Heart right ventricle (tissue), 16 donors: ENCODE results near the gene ZRANB1. TPM values are rescaled to one million over a fixed set of nuclear protein-coding genes. Genes with fewer than 3 reads are reported as not detected.

Experiments
- ATAC-seq, 8 donors: fragments of 200-7000 bp; cut with Tn5 transposase; one replicate each; pipeline ENCODE4 v1.9.1; 2020; ENCODE audit warnings: mild to moderate bottlenecking in 8 of 8, moderate library complexity in 8 of 8, moderate number of reproducible peaks in 1 of 8
- DNase-seq, 2 donors: peaks; one replicate each; pipeline ENCODE4 v3.0.0-alpha.2; 2020
- H3K27ac ChIP-seq, 10 donors: fragments of 200-600 bp; sonication (generic) in 2 of 10; one replicate each; pipeline versions ENCODE4 v1.5.0 to v1.8.0; 2020 to 2022; ENCODE audit warnings: mild to moderate bottlenecking in 3 of 10
- H3K27me3 ChIP-seq, 7 donors: fragments of 200-600 bp; one replicate each; pipeline ENCODE4 v1.8.0; 2021 to 2022; ENCODE audit warnings: mild to moderate bottlenecking in 2 of 7
- H3K36me3 ChIP-seq, 9 donors: fragments of 200-600 bp; sonication (generic) in 1 of 9; one replicate each; pipeline versions ENCODE4 v1.5.0 to v1.8.0; 2020 to 2022; ENCODE audit warnings: mild to moderate bottlenecking in 2 of 9
- H3K4me1 ChIP-seq, 9 donors: fragments of 200-600 bp; sonication (generic) in 1 of 9; one replicate each; pipeline versions ENCODE4 v1.5.0 to v1.8.0; 2020 to 2022; ENCODE audit warnings: mild to moderate bottlenecking in 4 of 9
- H3K4me3 ChIP-seq, 10 donors: fragments of 200-600 bp; sonication (generic) in 2 of 10; one replicate each; pipeline versions ENCODE4 v1.5.0 to v1.8.0; 2020 to 2022; ENCODE audit warnings: mild to moderate bottlenecking in 7 of 10, moderate library complexity in 2 of 10
- H3K9me3 ChIP-seq, 11 donors: fragments of 200-600 bp in 10 of 11; sonication (generic) in 2 of 11; one replicate each; pipeline versions ENCODE4 v1.5.0 to v1.8.0; 2013 to 2022; ENCODE audit warnings: mild to moderate bottlenecking in 2 of 11, control low read depth in 1 of 11, moderate library complexity in 1 of 11
- whole genome bisulfite sequencing, 2 donors: extraction: QIAGEN DNeasy Blood & Tissue Kit; methylation state at CpG; one replicate each; pipeline ENCODE4 v1.1.7; 2013; ENCODE audit warnings: inconsistent platforms in 1 of 2; 5-methylcytosine and 5-hydroxymethylcytosine counted together
- intact Hi-C, 10 donors: fragments of 100-400 bp; cut with DNase I; formaldehyde crosslinking; loops; one replicate each; pipeline versions ENCODE4 v1.11.1 to v1.14.2; 2022
- polyA plus RNA-seq, 2 donors: library from polyadenylated mRNA; stranded (reverse); fragments of 200-250 nt; gene quantifications; one replicate each; pipeline ENCODE4 v1.2.3, GENCODE V29; 2013
- total RNA-seq, 10 donors: library from RNA; stranded (reverse); fragmentation: NEBNext Ultra II Directional in 3 of 10; extraction: Animal tissue kit (Norgen Biotek cat#: 25700) in 3 of 10; gene quantifications; one replicate each; pipeline versions ENCODE4 v1.2.1 to v1.2.4, GENCODE V29; 2021 to 2023
- TF ChIP-seq, protein P1 (sequence below), 9 donors: fragments of 200-600 bp; sonication (generic) in 2 of 9; IDR thresholded peaks; one replicate each; pipeline versions ENCODE4 v1.5.0 to v1.8.0; 2021 to 2022; ENCODE audit warnings: antibody characterized with exemption in 9 of 9, mild to moderate bottlenecking in 5 of 9, moderate library complexity in 1 of 9
- donor health status: Arrhythmogenic right ventricular cardiomyopathy.
- donor health status: ischemic (EF 13 %, LVEDD 7.1; RV severe dilation, severe dysfunction).
- donor health status: healthy with polysubstance abuse.
- donor health status: DM: no; HTN: yes; CAD: no.
- donor health status: DM: no; HTN: no; CAD: no.
- donor health status: ischemic (EF 25% LVEDD 6.9; RV normal size, moderate dysfunction).
- donor health status: ischemic (EF 25% LVEDD 5.7; RV mildly dilated, moderate dysfunction).
- donor health status: healthy.
- donor health status: DM: yes; HTN: yes; CAD: no.
- donor health status: Ischemic cardiomyopathy.
- donor health status: ischemic (EF 35%, LVEDD 5.7; RV mildly dilated, moderate dysfunction).
- donor health status: nonischemic (EF 11% LVEDD 7.7; RV severe dilation, severe dysfunction).
- donor health status: DM: yes; HTN: yes; CAD: no.
- donor health status: PGD.
- donor health status: ischemic (EF 29% LVEDD 5.4; RV normal size, mild dysfunction).
- donor health status: nonischemic (EF 23%, LVEDD 6.1; RV moderate dilation, normal function).

Gene ZRANB1
- total and polyA plus RNA-seq, 12 donors = 13.0 to 33.2 (median 27.5) TPM

DNA sequence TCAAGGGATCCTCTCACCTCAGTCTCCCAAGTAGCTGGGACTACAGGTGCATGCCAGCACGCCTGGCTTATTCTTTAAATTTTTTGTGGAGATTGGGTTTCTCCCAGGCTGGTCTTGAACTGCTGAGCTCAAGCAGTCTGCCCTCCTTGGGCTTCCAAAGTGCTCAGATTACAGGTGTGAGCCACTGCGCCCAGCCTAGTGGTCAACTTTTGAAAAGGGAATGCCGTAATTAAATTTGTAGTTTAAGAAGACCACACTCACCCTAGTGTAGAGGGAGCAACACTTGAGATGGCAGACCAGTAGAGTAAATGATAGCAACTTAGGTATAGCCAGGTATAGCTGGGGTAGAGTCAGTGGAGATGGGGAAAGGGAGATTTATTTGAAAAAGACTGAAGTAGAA is 17.6 kb downstream of the ZRANB1 start:
- intact Hi-C loops = no loop called here
- Histone ChIP-seq H3K4me1 (peaks cover 0 to 61% (median 40%) of the 10 kb centered on the region in 9 donors), H3K9me3 (no peaks in the 10 kb centered on the region), H3K36me3 (peaks cover 0 to 4% (median 0%) of the 10 kb centered on the region in 9 donors), H3K4me3 (no peak overlapping the region), H3K27me3 (no peaks in the 10 kb centered on the region), H3K27ac (no peak overlapping the region)
- TF ChIP-seq, protein P1, sequence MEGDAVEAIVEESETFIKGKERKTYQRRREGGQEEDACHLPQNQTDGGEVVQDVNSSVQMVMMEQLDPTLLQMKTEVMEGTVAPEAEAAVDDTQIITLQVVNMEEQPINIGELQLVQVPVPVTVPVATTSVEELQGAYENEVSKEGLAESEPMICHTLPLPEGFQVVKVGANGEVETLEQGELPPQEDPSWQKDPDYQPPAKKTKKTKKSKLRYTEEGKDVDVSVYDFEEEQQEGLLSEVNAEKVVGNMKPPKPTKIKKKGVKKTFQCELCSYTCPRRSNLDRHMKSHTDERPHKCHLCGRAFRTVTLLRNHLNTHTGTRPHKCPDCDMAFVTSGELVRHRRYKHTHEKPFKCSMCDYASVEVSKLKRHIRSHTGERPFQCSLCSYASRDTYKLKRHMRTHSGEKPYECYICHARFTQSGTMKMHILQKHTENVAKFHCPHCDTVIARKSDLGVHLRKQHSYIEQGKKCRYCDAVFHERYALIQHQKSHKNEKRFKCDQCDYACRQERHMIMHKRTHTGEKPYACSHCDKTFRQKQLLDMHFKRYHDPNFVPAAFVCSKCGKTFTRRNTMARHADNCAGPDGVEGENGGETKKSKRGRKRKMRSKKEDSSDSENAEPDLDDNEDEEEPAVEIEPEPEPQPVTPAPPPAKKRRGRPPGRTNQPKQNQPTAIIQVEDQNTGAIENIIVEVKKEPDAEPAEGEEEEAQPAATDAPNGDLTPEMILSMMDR (IDR thresholded peaks at IDR 0.05) = no peak
- no peak for ATAC-seq
- DNase-seq = no peak
- WGBS, 2 donors = 95 to 97% methylated on average over 3 of the region's 3 CpGs

DNA sequence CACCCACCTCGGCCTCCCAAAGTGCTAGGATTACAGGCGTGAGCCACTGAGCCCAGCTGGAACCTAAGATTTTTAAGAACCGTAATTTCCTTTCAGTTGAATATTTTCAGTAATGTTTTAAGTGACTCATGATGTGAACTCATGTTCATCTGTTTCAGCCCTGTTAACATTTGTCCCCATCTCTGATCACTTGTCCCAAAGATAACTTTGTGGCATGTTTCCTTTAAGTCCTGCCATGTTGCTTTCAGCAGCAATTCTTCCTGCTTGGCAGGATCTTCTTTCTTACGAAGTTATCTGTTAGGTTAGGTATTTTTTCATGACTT is 19.3 kb downstream of the ZRANB1 start:
- TF ChIP-seq, protein P1 (IDR thresholded peaks at IDR 0.05) = no peak
- Histone ChIP-seq H3K4me3 (no peak overlapping the region), H3K4me1 (peaks cover 0 to 52% (median 28%) of the 10 kb centered on the region in 9 donors), H3K36me3 (peaks cover 0 to 9% (median 0%) of the 10 kb centered on the region in 9 donors), H3K27ac (no peak overlapping the region), H3K27me3 (no peaks in the 10 kb centered on the region), H3K9me3 (no peaks in the 10 kb centered on the region)
- no peak for ATAC-seq
- DNase-seq = no peak
- WGBS, 2 donors = 72% methylated on average over 4 of the region's 4 CpGs
- intact Hi-C loops = no loop called here

DNA sequence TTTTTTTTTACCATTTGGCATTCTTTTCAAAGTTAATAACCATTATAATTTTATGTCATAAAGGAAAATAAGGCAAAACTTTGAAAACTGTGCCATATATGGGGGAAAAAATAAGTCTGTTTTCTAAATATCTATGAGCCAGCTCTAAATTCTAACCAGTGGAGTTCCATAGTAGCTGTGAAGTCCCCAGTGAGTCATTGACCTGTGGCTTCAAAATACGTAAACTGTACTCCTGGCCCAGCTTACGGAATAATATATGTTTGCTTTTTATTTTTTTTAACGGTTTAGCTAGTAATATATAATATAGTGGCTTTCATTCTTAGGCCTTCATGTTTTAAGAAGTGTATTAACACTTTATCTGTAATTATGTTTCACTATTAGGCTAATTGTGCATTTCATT is 20.5 kb downstream of the ZRANB1 start:
- Histone ChIP-seq H3K9me3 (no peaks in the 10 kb centered on the region), H3K36me3 (peaks cover 0 to 22% (median 3%) of the 10 kb centered on the region in 9 donors), H3K27ac (no peak overlapping the region), H3K27me3 (no peaks in the 10 kb centered on the region), H3K4me3 (no peak overlapping the region), H3K4me1 (peaks cover 0 to 41% (median 15%) of the 10 kb centered on the region in 9 donors)
- no peak for DNase-seq
- intact Hi-C loops = no loop called here
- ATAC-seq = no peak
- TF ChIP-seq, protein P1 (IDR thresholded peaks at IDR 0.05) = no peak
- WGBS, 2 donors = 92 to 95% methylated on average over 3 of the region's 3 CpGs

DNA sequence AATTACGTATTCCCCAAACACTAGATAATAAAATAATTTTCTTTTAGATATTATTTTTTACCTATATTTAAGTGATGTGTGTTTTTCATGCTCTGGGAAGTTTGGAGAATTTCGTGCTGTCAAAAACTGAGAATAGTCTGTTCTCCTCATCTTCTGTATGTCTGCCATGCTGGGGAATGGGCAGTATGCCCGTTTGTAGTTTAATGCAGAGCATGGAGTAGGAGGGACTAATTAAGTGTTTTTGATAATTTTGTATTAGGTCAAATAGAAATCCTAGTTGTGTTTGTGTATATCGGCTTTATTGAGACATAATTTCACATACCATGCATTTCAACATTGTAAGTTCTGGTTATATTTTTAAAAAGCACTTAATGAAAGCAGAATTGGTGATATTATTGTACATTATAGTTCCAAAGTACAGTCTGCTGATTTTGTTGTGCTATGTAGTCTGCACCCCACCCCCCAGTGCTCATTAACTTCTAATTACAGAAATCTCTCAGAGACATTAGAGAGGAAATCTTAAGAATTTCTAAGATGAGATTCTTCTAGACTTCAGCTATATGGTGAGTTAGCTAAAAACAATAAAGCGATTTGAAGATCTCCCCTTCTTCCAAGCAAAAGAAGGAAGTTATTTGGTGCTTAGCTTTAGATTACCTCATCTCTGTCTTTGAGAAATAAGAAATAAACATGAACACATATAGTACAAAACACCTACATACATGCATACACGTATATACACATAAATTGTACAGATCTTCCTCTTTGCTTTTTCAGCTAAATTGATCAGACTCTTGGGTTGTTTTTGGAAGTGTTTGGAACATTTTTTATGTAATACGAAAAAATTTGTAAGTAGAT is 22.2 kb downstream of the ZRANB1 start:
- Histone ChIP-seq H3K4me3 (no peak overlapping the region), H3K9me3 (no peaks in the 10 kb centered on the region), H3K4me1 (peaks cover 0 to 44% (median 13%) of the 10 kb centered on the region in 9 donors), H3K27me3 (no peaks in the 10 kb centered on the region), H3K27ac (no peak overlapping the region), H3K36me3 (peaks cover 0 to 34% (median 3%) of the 10 kb centered on the region in 9 donors)
- ATAC-seq (no peak), DNase-seq (no peak)
- WGBS, 2 donors = 84 to 86% methylated on average over 7 of the region's 7 CpGs
- intact Hi-C loops = no loop called here
- TF ChIP-seq, protein P1 (IDR thresholded peaks at IDR 0.05) = no peak
